Naive thymus-derived CD4-positive, alpha-beta T cell (primary cell): ENCODE data around the gene ATP6V0C. TPM values are rescaled to one million over a fixed set of nuclear protein-coding genes. Genes with fewer than 3 reads are reported as not detected.
"Not testable (repeated sequence)": the region's sequence is repeated elsewhere in the genome, so short reads cannot be mapped to it uniquely, and the experiment has no call there.

ENCODE experiments used
- ATAC-seq: fragments of 150-1000 bp; cut with Tn5 transposase; 2 replicates; pipeline ENCODE4 v1.10.0; 2021; ENCODE audit warnings: mild to moderate bottlenecking, moderate library complexity
- CTCF ChIA-PET: fragments of 350-600 bp; sonication (Branson Sonifier 250); formaldehyde crosslinking; loops from one replicate; lab custom pipeline; 2021; ENCODE audit warnings: antibody characterized with exemption; lab: Charles Lee
- POLR2A ChIA-PET: fragments of 350-600 bp; sonication (Branson Sonifier 250); formaldehyde crosslinking; loops from one replicate; lab custom pipeline; 2021; ENCODE audit warnings: antibody characterized with exemption, inconsistent platforms; lab: Charles Lee
- DNase-seq, 9 donors: peaks; one replicate each; pipeline versions ENCODE4 v3.0.0 to v3.0.0-alpha.2; 2020 to 2022; ENCODE audit warnings: mixed read lengths in 1 of 9
- H3K27ac ChIP-seq: one replicate; pipeline ENCODE4 v1.7.0; 2013; ENCODE audit warnings: mild to moderate bottlenecking, low read depth, low read length, moderate library complexity
- H3K27me3 ChIP-seq, 2 donors: one replicate each; pipeline ENCODE4 v1.7.0; 2013; ENCODE audit warnings: low read length in 2 of 2, mild to moderate bottlenecking in 2 of 2, moderate library complexity in 2 of 2; ENCODE audit not compliant: control insufficient read depth in 2 of 2, insufficient read depth in 2 of 2
- H3K36me3 ChIP-seq, 3 experiments: 1 replicate in 2 of 3; 2 replicates in 1 of 3; pipeline ENCODE4 v1.7.0; 2013; ENCODE audit warnings: low read length in 3 of 3, mild to moderate bottlenecking in 3 of 3, moderate library complexity in 1 of 3; ENCODE audit not compliant: insufficient read depth in 3 of 3, control insufficient read depth in 2 of 3
- H3K4me1 ChIP-seq, 2 donors: one replicate each; pipeline ENCODE4 v1.7.0; 2013; ENCODE audit warnings: low read length in 2 of 2, mild to moderate bottlenecking in 2 of 2, moderate library complexity in 1 of 2; ENCODE audit not compliant: control insufficient read depth in 2 of 2, insufficient read depth in 2 of 2
- H3K4me3 ChIP-seq: 2 replicates; pipeline ENCODE4 v1.7.0; 2013; ENCODE audit warnings: mild to moderate bottlenecking, low read length
- H3K9me3 ChIP-seq, 3 experiments: 1 replicate in 2 of 3; 2 replicates in 1 of 3; pipeline ENCODE4 v1.7.0; 2013; ENCODE audit warnings: low read length in 3 of 3; ENCODE audit not compliant: control insufficient read depth in 2 of 3
- H3K27ac Mint-ChIP-seq, 9 donors: one replicate each; pipeline ENCODE4 v1.8.0; 2020 to 2022; ENCODE audit warnings: mixed read lengths in 9 of 9, mild to moderate bottlenecking in 8 of 9, moderate library complexity in 5 of 9, inconsistent platforms in 2 of 9
- H3K27me3 Mint-ChIP-seq, 5 donors: one replicate each; pipeline ENCODE4 v1.8.0; 2021 to 2022; ENCODE audit warnings: mixed read lengths in 5 of 5, mild to moderate bottlenecking in 1 of 5
- H3K36me3 Mint-ChIP-seq, 5 donors: one replicate each; pipeline ENCODE4 v1.8.0; 2020 to 2022; ENCODE audit warnings: mixed read lengths in 5 of 5, mild to moderate bottlenecking in 3 of 5, inconsistent platforms in 1 of 5
- H3K4me1 Mint-ChIP-seq, 7 donors: one replicate each; pipeline ENCODE4 v1.8.0; 2020 to 2022; ENCODE audit warnings: mixed read lengths in 7 of 7, mild to moderate bottlenecking in 3 of 7, inconsistent platforms in 1 of 7
- H3K4me3 Mint-ChIP-seq, 10 donors: one replicate each; pipeline ENCODE4 v1.8.0; 2020 to 2022; ENCODE audit warnings: mild to moderate bottlenecking in 10 of 10, mixed read lengths in 10 of 10, moderate library complexity in 6 of 10, inconsistent platforms in 2 of 10
- H3K9me3 Mint-ChIP-seq, 11 donors: one replicate each; pipeline ENCODE4 v1.8.0; 2020 to 2022; ENCODE audit warnings: mixed read lengths in 11 of 11, mild to moderate bottlenecking in 4 of 11, inconsistent platforms in 1 of 11, moderate library complexity in 1 of 11
- intact Hi-C, 2 donors: fragments of 100-400 bp; cut with micrococcal nuclease; formaldehyde crosslinking; loops; one replicate each; pipeline ENCODE4 v1.15.1; 2023
- polyA plus RNA-seq, 2 donors: library from polyadenylated mRNA; unstranded; fragments of 300-500 nt; fragmentation: Illumina TruSeq; gene quantifications; one replicate each; pipeline ENCODE4 v1.2.3, GENCODE V29; 2021
- total RNA-seq, 6 experiments: library from RNA in 5 of 6; stranded (reverse) in 5 of 6; gene quantifications; 1 replicate in 5 of 6; 2 replicates in 1 of 6; pipeline ENCODE4 v1.2.3 and lab custom pipeline; 2021 to 2026

ATP6V0C gene
- total and polyA plus RNA-seq, 7 experiments from 2014 or later, result 76.5 to 303 (median 108) TPM

DNA sequence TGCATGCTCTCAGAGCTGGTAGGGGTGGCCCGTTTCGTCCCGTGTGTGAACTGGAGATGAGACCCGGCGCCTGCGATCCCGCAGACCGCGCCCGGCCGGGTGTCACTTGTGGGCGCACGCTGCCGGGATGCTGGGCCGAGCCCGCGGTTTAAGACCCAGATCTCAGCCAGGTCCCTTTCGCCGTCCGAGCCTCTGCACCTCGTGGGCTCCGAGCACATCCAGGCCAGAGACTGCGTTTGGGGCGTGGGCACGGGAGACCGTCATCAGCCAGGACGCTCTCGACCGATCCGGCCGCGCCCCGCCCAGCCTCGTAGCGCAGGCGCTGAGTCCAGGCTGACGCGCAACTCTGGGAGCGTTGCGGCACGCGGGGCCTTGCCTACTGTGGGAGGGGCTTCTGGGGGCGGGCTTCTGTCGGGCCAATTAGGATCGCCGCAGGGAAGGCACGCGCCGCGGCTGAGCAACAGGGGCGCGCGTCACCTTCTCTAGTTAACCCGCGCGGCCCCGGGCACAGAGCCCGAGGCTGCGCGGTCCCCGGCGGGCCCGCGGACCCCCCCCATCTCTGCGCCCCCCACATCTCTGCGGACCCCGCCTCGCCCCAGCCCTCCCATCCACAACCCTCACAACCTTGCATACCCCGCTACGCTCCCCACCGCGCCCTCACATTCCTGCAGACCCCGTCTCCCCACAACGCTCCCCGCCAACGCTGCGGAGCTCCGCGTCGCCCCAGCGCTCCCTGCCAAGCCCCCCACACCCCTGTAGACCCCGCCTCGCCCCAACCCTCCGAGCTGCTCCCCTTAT lies 18.1 kb downstream of the ATP6V0C start:
- intact Hi-C loops, result loop anchor here (1.0 to 10.0 kb wide), 8 partner anchors 12 to 753 kb away; partner anchors contain the start of genes AMDHD2 (in 2 of the 2), ATP6V0C (in 2 of the 2), E4F1 (in 1 of the 2) and HCFC1R1 (in 1 of the 2)
- H3K27me3 ChIP-seq, result no peaks in the 10 kb centered on the region
- DNase-seq (peak; percentile 94 to 97 (median 96)), ATAC-seq (peak; percentile 93)
- H3K4me1 ChIP-seq, result peaks cover 5 to 6% of the 10 kb centered on the region in 2 donors
- ChIA-PET POLR2A (interaction anchor here (0.7 to 6.0 kb wide), 14 partner anchors 9 to 826 kb away, joined by 3 to 89 read pairs (median 5); partner anchors contain the start of genes AMDHD2, ATP6V0C, ECI1 and MAPK8IP3), CTCF (interaction anchor here (0.7 to 1.6 kb wide), 4 partner anchors 14 to 35 kb away, joined by 3 to 4 read pairs (median 3); partner anchors contain the start of gene ATP6V0C)
- H3K4me3 ChIP-seq, result peak overlapping the region; percentile 71
- peak overlapping the region; percentile 93 for H3K27ac ChIP-seq
- Mint-ChIP-seq H3K27ac (peak overlapping the region; percentile 96 to 100 (median 98)), H3K27me3 (no peaks in the 10 kb centered on the region), H3K9me3 (peaks cover 0 to 2% (median 0%) of the 10 kb centered on the region in 11 donors), H3K4me3 (peak overlapping the region; percentile 84 to 100 (median 96)), H3K36me3 (peaks cover 0 to 3% (median 0%) of the 10 kb centered on the region in 5 donors), H3K4me1 (peaks cover 0 to 31% (median 20%) of the 10 kb centered on the region in 7 donors)
- peaks cover 0 to 29% (median 0%) of the 10 kb centered on the region in 3 experiments for H3K36me3 ChIP-seq
- no peaks in the 10 kb centered on the region for H3K9me3 ChIP-seq

- peak overlapping the region; percentile 84 to 100 (median 96) for H3K4me3 Mint-ChIP-seq
Measured at GRCh38 chr16:2532494-2533141, 18.9 kb downstream of the ATP6V0C start.

GRCh38 chr16:2533142-2533755 lies 19.5 kb downstream of the ATP6V0C start:
- Histone ChIP-seq H3K27ac (peak overlapping the region; percentile 93), H3K36me3 (peaks cover 0 to 16% (median 0%) of the 10 kb centered on the region in 3 experiments), H3K4me3 (peak overlapping the region; percentile 71)
- not testable (repeated sequence) for H3K9me3 ChIP-seq, DNase-seq, H3K4me1 ChIP-seq, H3K9me3 Mint-ChIP-seq, H3K27me3 ChIP-seq, ATAC-seq, H3K27me3 Mint-ChIP-seq, H3K36me3 Mint-ChIP-seq
- peak overlapping the region; percentile 96 to 100 (median 98) for H3K27ac Mint-ChIP-seq
- H3K4me3 Mint-ChIP-seq, result peak overlapping the region; percentile 84 to 100 (median 96)
- intact Hi-C loops, result loop anchor here (5.0 to 10.0 kb wide), 4 partner anchors 311 to 752 kb away; partner anchors contain the start of genes E4F1 (in 1 of the 2), HCFC1R1 (in 1 of the 2), THOC6 (in 1 of the 2) and TNFRSF12A (in 1 of the 2)
- CTCF ChIA-PET, result interaction anchor here (1.5 to 1.6 kb wide), 2 partner anchors 20 to 21 kb away, joined by 3 to 4 read pairs; partner anchors contain the start of gene ATP6V0C
- POLR2A ChIA-PET, result interaction anchor here (0.6 to 6.0 kb wide), 14 partner anchors 10 to 828 kb away, joined by 3 to 89 read pairs (median 5); partner anchors contain the start of genes AMDHD2, ATP6V0C, ECI1 and MAPK8IP3
- H3K4me1 Mint-ChIP-seq, result peaks cover 0 to 36% (median 23%) of the 10 kb centered on the region in 7 donors

More at GRCh38 chr16:2532494-2533141, 18.9 kb downstream of the ATP6V0C start:
- ATAC-seq, result peak; percentile 26
- no peaks in the 10 kb centered on the region for H3K27me3 Mint-ChIP-seq
- peaks cover 0 to 36% (median 23%) of the 10 kb centered on the region in 7 donors for H3K4me1 Mint-ChIP-seq
- H3K36me3 Mint-ChIP-seq, result peaks cover 0 to 3% (median 0%) of the 10 kb centered on the region in 5 donors
- Histone ChIP-seq H3K4me3 (peak overlapping the region; percentile 71), H3K27ac (peak overlapping the region; percentile 93), H3K36me3 (peaks cover 0 to 22% (median 0%) of the 10 kb centered on the region in 3 experiments), H3K4me1 (peaks cover 5 to 9% of the 10 kb centered on the region in 2 donors), H3K9me3 (no peaks in the 10 kb centered on the region), H3K27me3 (no peaks in the 10 kb centered on the region)
- POLR2A ChIA-PET, result interaction anchor here (0.6 to 6.0 kb wide), 16 partner anchors 10 to 827 kb away, joined by 3 to 89 read pairs (median 4); partner anchors contain the start of genes AMDHD2, ATP6V0C, ECI1 and MAPK8IP3
- H3K9me3 Mint-ChIP-seq, result peaks cover 0 to 4% (median 0%) of the 10 kb centered on the region in 11 donors
- CTCF ChIA-PET, result interaction anchor here (0.7 to 1.6 kb wide), 3 partner anchors 14 to 21 kb away, joined by 3 to 4 read pairs (median 3); partner anchors contain the start of gene ATP6V0C
- intact Hi-C loops, result loop anchor here (1.0 to 10.0 kb wide), 8 partner anchors 12 to 752 kb away; partner anchors contain the start of genes AMDHD2 (in 2 of the 2), ATP6V0C (in 2 of the 2), E4F1 (in 1 of the 2) and HCFC1R1 (in 1 of the 2)
- DNase-seq, result peak in 8 of 9 donors; percentile 61 to 81 (median 78)
- H3K27ac Mint-ChIP-seq, result peak overlapping the region; percentile 96 to 100 (median 98)

DNA sequence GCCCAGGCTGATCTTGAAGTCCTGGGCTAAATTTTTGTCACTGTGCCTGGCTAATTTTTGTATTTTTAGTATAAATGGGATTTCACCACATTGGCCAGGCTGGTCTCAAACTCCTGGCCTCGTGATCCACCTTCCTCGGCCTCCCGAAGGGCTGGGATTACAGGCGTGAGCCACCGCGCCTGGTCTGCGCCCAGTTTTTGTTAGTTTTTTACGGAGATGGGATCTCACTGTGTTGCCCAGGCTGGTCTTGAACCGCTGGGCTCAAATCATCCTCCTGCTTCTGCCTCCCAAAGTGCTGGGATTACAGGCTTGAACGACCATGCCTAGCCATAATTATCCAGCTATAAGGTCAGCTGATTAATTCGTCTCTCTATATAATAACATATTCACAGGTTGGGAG lies 20.2 kb downstream of the ATP6V0C start:
- H3K9me3 ChIP-seq, result no peaks in the 10 kb centered on the region
- POLR2A ChIA-PET, result interaction anchor here (1.9 to 6.0 kb wide), 2 partner anchors 15 to 20 kb away, joined by 5 to 83 read pairs; partner anchors contain the start of gene ATP6V0C
- peak overlapping the region; percentile 55 to 99 (median 88) for H3K27ac Mint-ChIP-seq
- H3K36me3 Mint-ChIP-seq, result peaks cover 0 to 3% (median 0%) of the 10 kb centered on the region in 5 donors
- H3K4me1 ChIP-seq, result peaks cover 5 to 13% of the 10 kb centered on the region in 2 donors
- peaks cover 5 to 40% (median 28%) of the 10 kb centered on the region in 7 donors for H3K4me1 Mint-ChIP-seq
- DNase-seq, result no peak
- CTCF ChIA-PET, result no interaction called here
- H3K4me3 ChIP-seq, result no peak overlapping the region
- H3K27ac ChIP-seq, result no peak overlapping the region
- intact Hi-C loops, result loop anchor here (5.0 to 10.0 kb wide), 4 partner anchors 312 to 751 kb away; partner anchors contain the start of genes E4F1 (in 1 of the 2), HCFC1R1 (in 1 of the 2), THOC6 (in 1 of the 2) and TNFRSF12A (in 1 of the 2)
- H3K4me3 Mint-ChIP-seq, result peak overlapping the region; percentile 66 to 99 (median 77)
- H3K9me3 Mint-ChIP-seq, result peaks cover 0 to 4% (median 0%) of the 10 kb centered on the region in 11 donors
- ATAC-seq, result no peak
- H3K36me3 ChIP-seq, result peaks cover 0 to 9% (median 0%) of the 10 kb centered on the region in 3 experiments
- H3K27me3 ChIP-seq, result no peaks in the 10 kb centered on the region
- H3K27me3 Mint-ChIP-seq, result no peaks in the 10 kb centered on the region

- H3K4me3 ChIP-seq, H3K36me3 ChIP-seq, CTCF ChIA-PET, H3K27ac ChIP-seq, H3K27me3 ChIP-seq, H3K27me3 Mint-ChIP-seq, ATAC-seq, H3K9me3 Mint-ChIP-seq, H3K36me3 Mint-ChIP-seq, H3K9me3 ChIP-seq, DNase-seq: not testable (repeated sequence)
- Mint-ChIP-seq H3K4me1 (peaks cover 9 to 45% (median 31%) of the 10 kb centered on the region in 7 donors), H3K4me3 (peak overlapping the region in 9 of 10 donors; percentile 66 to 99 (median 78)), H3K27ac (peak overlapping the region in 8 of 9 donors; percentile 22 to 99 (median 90))
- intact Hi-C loops, result loop anchor here (5.0 to 10.0 kb wide), 4 partner anchors 312 to 750 kb away; partner anchors contain the start of genes E4F1 (in 1 of the 2), HCFC1R1 (in 1 of the 2), THOC6 (in 1 of the 2) and TNFRSF12A (in 1 of the 2)
- H3K4me1 ChIP-seq, result peaks cover 5 to 17% of the 10 kb centered on the region in 2 donors
- POLR2A ChIA-PET, result interaction anchor here (5.0 to 6.0 kb wide), 2 partner anchors 14 to 20 kb away, joined by 33 to 83 read pairs; partner anchors contain the start of genes AMDHD2 and ATP6V0C
Measured at GRCh38 chr16:2534335-2534734, 20.6 kb downstream of the ATP6V0C start.
